Esophagus muscularis mucosa (tissue), 4 donors: ENCODE data around the gene NEU4. TPM values are rescaled to one million over a fixed set of nuclear protein-coding genes. Genes with fewer than 3 reads are reported as not detected.

ENCODE experiments used
- DNase-seq: peaks from one replicate; pipeline ENCODE4 v3.0.0-alpha.2; 2017; ENCODE audit errors: extremely low spot score
- H3K27ac ChIP-seq, 4 donors: fragments of 200-600 bp; sonication (generic); replicated peaks in 1 of 4; 1 replicate in 3 of 4; 2 replicates in 1 of 4; pipeline ENCODE4 v1.5.1; 2016 to 2019; ENCODE audit warnings: mild to moderate bottlenecking in 1 of 4
- H3K27me3 ChIP-seq, 4 donors: fragments of 200-600 bp; sonication (generic); one replicate each; pipeline versions ENCODE4 v1.5.1 to v1.6.0; 2016 to 2019
- H3K36me3 ChIP-seq, 4 donors: fragments of 200-600 bp; sonication (generic); one replicate each; pipeline ENCODE4 v1.5.1; 2016 to 2019
- H3K4me1 ChIP-seq, 4 donors: fragments of 200-600 bp; sonication (generic); one replicate each; pipeline ENCODE4 v1.5.1; 2016 to 2019
- H3K4me3 ChIP-seq, 4 donors: fragments of 200-600 bp; sonication (generic); 1 replicate in 2 of 4; 2 replicates in 2 of 4; pipeline ENCODE4 v1.5.1; 2016 to 2019; ENCODE audit warnings: mild to moderate bottlenecking in 4 of 4, moderate library complexity in 1 of 4
- H3K9me3 ChIP-seq, 4 donors: fragments of 200-600 bp; sonication (generic); 1 replicate in 3 of 4; 2 replicates in 1 of 4; pipeline ENCODE4 v1.5.1; 2016 to 2019
- CTCF ChIP-seq, 3 experiments: fragments of 200-600 bp in 2 of 3; fragments of 450-650 bp in 1 of 3; sonication (generic) in 2 of 3; IDR thresholded peaks; one replicate each; pipeline ENCODE4 v1.5.1; 2017 to 2019; ENCODE audit warnings: antibody characterized with exemption in 3 of 3, mild to moderate bottlenecking in 2 of 3, moderate library complexity in 1 of 3
- EP300 ChIP-seq: sonication (generic); formaldehyde crosslinking; IDR thresholded peaks from one replicate; pipeline ENCODE4 v1.6.1; 2017; ENCODE audit warnings: antibody characterized with exemption
- POLR2A ChIP-seq: fragments of 450-650 bp; IDR thresholded peaks from one replicate; pipeline ENCODE4 v1.6.1; 2017; ENCODE audit warnings: antibody characterized with exemption, moderate library complexity, mild to moderate bottlenecking, low read depth
- POLR2AphosphoS5 ChIP-seq, 2 donors: sonication (generic); formaldehyde crosslinking; IDR thresholded peaks; one replicate each; pipeline ENCODE4 v1.6.1; 2017; ENCODE audit warnings: antibody characterized with exemption in 2 of 2
- WGBS: methylation state at CpG from one replicate; pipeline ENCODE4 v1.1.5; 2018; 5-methylcytosine and 5-hydroxymethylcytosine counted together
- intact Hi-C: fragments of 100-400 bp; cut with DNase I; formaldehyde crosslinking; loops from one replicate; pipeline ENCODE4 v1.15.1; 2023
- total RNA-seq, 4 donors: library from RNA; depleted of rRNA; stranded (reverse); fragments of >200 nt; gene quantifications; one replicate each; pipeline versions ENCODE4 v1.1.0 to v1.2.1, GENCODE V29; 2016

Gene NEU4
- total RNA-seq, 4 donors from 2014 or later = 1.5 to 5.4 TPM; not detected in 2

- Histone ChIP-seq H3K27ac (no peak overlapping the region), H3K36me3 (peaks cover 0 to 61% (median 17%) of the 10 kb centered on the region in 4 donors)
- intact Hi-C loops = no loop called here
Measured at GRCh38 chr2:241763551-241764274, 45.3 kb upstream of the NEU4 start.

GRCh38 chr2:241764275-241765241 is 44.4 kb upstream of the NEU4 start:
- no peak overlapping the region for H3K27ac ChIP-seq
- TF ChIP-seq POLR2A = no peak
- no peak for TF ChIP-seq EP300
- no peak for TF ChIP-seq POLR2AphosphoS5 (IDR thresholded peaks at IDR 0.05)
- no peak for TF ChIP-seq CTCF (IDR thresholded peaks at IDR 0.05)
- peaks cover 0 to 52% (median 11%) of the 10 kb centered on the region in 4 donors for H3K36me3 ChIP-seq
- H3K27me3 ChIP-seq = no peaks in the 10 kb centered on the region
- WGBS = 85% methylated on average over 16 of the region's 27 CpGs
- no peak overlapping the region for H3K4me3 ChIP-seq
- no peaks in the 10 kb centered on the region for H3K9me3 ChIP-seq
- intact Hi-C loops = no loop called here
- no peaks in the 10 kb centered on the region for H3K4me1 ChIP-seq
- no peak for DNase-seq

More at GRCh38 chr2:241763551-241764274, 45.3 kb upstream of the NEU4 start:
- no peak for DNase-seq
- WGBS = 72% methylated on average over 19 of the region's 20 CpGs
- no peaks in the 10 kb centered on the region for H3K4me1 ChIP-seq
- TF ChIP-seq CTCF (IDR thresholded peaks at IDR 0.05) (no peak), POLR2A (no peak), POLR2AphosphoS5 (IDR thresholded peaks at IDR 0.05) (no peak), EP300 (no peak)
- no peak overlapping the region for H3K4me3 ChIP-seq
- no peaks in the 10 kb centered on the region for H3K27me3 ChIP-seq
- H3K9me3 ChIP-seq = no peaks in the 10 kb centered on the region

- DNase-seq = no peak
Measured at GRCh38 chr2:241767464-241768250, 41.3 kb upstream of the NEU4 start.

More at GRCh38 chr2:241767464-241768250, 41.3 kb upstream of the NEU4 start:
- Histone ChIP-seq H3K27me3 (peaks cover 0 to 20% (median 0%) of the 10 kb centered on the region in 4 donors), H3K36me3 (peaks cover 0 to 30% (median 3%) of the 10 kb centered on the region in 4 donors), H3K9me3 (no peaks in the 10 kb centered on the region), H3K4me3 (no peak overlapping the region), H3K27ac (no peak overlapping the region), H3K4me1 (peaks cover 0 to 18% (median 7%) of the 10 kb centered on the region in 4 donors)
- TF ChIP-seq POLR2AphosphoS5 (IDR thresholded peaks at IDR 0.05) (no peak), CTCF (IDR thresholded peaks at IDR 0.05) (no peak), POLR2A (no peak), EP300 (no peak)
- intact Hi-C loops = no loop called here
- 93% methylated on average over 7 of the region's 37 CpGs for WGBS
